Measurements from ENCODE around the gene DIP2C.
"Not testable (repeated sequence)": the region's sequence is repeated elsewhere in the genome, so short reads cannot be mapped to it uniquely, and the experiment has no call there.

Gene DIP2C

GRCh38 chr10:323651-324293, 365.7 kb downstream of the DIP2C start:
- no peak for DNase-seq (ENCODE audit: low read depth)

DNA sequence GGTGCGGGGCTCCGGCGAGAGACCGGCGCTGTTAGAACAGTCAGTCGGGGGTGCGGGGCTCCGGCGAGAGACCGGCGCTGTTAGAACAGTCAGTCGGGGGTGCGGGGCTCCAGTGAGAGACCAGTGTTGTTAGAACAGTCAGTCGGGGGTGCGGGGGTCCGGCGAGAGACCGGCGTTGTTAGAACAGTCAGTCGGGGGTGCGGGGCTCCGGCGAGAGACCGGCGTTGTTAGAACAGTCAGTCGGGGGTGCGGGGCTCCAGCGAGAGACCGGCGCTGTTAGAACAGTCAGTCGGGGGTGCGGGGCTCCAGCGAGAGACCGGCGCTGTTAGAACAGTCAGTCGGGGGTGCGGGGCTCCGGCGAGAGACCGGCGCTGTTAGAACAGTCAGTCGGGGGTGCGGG, 366.4 kb downstream of the DIP2C start:
- DNase-seq (ENCODE audit: low read depth) = not testable (repeated sequence)

GRCh38 chr10:320771-321170, 368.7 kb downstream of the DIP2C start:
- no peak for DNase-seq (ENCODE audit: low read depth)

GRCh38 chr10:317926-318325, 371.5 kb downstream of the DIP2C start:
- DNase-seq (ENCODE audit: low read depth) = no peak

DNA sequence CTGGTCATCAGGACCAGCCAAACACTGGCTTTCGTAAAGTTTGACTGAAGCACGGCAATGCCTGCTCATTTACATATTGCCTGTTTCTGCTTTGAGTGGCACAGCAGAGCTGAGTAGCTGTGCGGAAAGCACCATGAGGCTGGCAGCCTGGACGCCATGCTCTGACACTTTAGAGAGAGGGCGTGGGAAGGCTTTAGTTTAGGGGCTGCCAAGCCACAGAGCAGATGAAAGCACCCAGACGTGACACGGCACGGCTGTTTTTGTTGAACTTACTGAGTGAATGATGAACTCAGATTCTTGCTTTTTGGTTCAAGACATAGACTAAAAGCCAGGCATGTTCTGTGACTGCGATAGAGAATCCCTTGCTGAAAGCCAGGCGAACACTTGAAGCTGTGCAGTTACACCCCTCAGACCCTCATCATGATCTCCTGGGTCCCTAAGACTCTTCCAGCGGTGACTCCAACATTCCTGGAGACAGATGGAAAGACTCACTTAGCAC, 372.1 kb downstream of the DIP2C start:
- DNase-seq (ENCODE audit: low read depth) = no peak

- DNase-seq (ENCODE audit: low read depth) = no peak
Observed at GRCh38 chr10:316390-316789, 373.1 kb downstream of the DIP2C start.

DNA sequence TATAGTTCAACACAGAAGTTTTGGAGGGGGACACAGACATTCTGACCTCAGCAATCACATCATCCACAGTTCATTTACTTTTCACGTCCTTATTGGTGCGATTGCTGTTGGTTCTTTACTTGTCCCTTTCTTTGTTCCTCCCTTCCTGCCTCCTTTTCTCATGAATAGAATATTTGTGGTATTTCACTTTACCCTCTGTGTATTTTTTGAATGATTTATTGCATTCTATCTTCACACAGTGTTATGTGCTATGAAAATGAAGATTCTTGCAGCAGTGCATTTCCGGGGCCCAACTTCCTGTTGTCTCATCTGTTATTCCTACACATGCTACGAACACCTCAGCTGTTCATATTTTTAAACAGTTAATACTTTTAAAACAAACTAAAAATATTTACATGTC, 374.6 kb downstream of the DIP2C start:
- DNase-seq (ENCODE audit: low read depth) = no peak

- DNase-seq (ENCODE audit: low read depth) = no peak
Observed at GRCh38 chr10:314381-314780, 375.1 kb downstream of the DIP2C start.

DNA sequence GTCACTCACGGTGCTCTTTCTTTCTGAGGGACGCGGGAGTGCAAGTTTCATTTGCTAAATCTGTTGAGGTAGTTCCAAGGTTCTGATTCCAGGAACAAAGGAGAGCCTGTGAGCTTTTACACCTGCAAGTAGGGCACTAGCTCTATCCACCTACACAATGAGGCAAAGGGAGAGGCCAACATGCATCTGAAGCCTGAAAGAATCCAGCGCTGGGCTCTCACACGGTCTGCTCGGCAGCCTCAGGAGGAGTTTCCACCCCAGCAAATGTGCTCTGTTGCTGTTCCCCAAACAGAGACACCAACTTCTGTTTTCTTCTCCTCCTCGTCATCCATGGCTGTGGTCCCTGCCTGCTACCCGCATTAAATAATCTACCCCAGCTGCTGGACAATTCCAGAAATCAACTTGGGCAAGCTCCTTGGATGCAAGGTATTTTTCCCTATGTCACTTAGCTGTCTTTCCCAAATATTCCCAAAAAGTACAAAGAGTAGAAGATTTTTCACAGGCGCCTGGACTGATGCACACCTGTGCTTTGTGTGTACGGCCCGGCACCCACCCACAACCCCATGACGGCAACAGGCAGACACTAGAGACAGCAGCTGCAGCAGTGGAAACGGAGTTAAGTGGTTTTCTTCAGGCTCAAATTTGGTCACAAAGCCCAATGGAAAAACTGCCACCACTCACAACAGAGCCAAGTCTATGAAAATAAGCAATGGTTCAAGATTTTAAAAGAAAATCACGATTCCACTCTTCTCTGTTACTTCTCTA, 377.4 kb downstream of the DIP2C start:
- no peak for DNase-seq (ENCODE audit: low read depth)

GRCh38 chr10:310976-311639, 378.4 kb downstream of the DIP2C start:
- DNase-seq (ENCODE audit: low read depth) = no peak

DNA sequence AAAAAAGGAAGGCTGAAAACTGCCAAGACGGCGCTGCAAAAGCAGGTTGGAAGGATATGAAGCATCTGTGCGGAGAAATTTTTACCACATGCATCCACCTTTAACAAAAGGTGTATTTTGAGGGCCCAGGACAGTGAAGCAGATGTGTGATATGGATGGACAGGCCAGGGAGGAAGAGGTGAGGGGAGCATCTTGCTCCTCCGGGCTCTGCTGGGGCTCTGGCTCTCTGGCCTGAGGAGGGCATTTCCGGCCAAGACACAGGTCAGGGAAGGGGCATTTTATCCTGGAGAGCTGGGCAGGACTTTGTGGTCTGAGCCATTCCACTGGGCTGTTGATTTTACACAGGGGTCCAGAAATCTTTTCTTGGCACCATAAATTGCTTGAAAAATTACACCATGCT, 379.1 kb downstream of the DIP2C start:
- no peak for DNase-seq (ENCODE audit: low read depth)

DNA sequence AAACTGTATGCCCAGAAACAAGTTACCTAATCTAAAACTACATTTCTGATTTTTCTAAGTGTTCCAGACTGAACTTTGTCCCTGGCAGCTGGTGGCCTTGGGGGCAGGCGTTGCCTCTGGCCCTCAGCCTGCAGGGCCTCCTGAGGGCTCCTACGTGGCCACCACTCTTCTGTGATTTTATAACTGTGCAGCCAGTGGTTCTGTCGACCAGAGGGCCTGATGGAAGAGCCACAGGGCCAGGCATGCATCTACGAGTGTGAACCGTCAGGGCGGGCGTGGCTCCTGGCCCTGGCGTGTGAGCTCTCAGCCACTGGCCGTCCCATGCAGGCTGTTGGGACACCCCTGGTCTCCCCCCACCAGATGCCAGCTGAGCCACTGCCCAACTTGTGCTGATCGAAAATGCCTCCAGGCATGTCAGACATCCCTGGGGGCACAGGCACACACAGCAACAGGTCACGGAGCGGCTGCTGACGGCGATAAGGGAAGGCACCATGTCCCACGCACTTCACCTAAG, 380.8 kb downstream of the DIP2C start:
- DNase-seq (ENCODE audit: low read depth) = no peak

DNA sequence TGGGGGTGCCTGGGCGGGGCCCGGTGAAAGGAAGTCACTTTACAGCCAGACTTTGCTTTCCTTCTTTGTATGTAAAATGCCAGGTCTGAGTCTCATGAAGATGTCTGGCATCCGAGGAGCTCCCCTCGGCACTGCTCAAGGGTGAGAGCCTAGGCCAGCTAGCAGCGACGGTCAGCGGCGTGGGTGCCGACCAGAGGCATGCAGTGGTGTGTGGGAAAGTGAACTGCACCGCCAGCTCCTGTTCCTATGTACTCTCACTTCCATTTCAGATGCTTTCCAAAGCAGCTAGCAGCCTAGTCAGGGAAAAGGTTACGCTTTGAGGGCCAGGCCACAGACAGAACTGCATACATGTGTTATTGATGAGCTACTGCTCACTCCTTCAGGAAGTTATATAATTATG, 381.4 kb downstream of the DIP2C start:
- no peak for DNase-seq (ENCODE audit: low read depth)

- no peak for DNase-seq (ENCODE audit: low read depth)
Observed at GRCh38 chr10:307659-308058, 381.8 kb downstream of the DIP2C start.

DNA sequence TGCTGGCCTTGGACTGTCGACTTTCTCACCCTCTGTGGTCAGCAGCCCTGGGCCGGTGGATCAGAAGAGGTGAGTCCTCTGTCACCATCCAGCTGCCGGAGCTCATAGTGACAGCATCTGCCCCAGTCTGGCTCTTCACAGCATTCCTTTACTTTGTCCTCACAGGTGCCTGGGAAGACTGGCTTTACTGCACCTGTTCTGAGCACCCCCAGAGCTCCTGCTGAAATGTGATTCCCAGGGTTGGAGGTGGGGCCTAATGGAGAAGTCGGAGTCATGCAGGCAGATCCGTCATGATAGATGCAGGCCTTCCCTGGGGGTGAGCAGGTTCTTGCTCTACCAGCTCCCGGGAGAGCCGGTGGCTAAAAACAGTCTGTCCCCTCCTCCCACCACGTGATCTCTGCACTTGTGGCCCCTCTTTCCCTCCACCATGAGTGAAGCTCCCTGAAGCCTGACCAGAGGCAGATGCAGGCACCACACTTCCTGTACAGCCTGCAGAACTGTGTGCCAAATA, 382.7 kb downstream of the DIP2C start:
- no peak for DNase-seq (ENCODE audit: low read depth)

DNA sequence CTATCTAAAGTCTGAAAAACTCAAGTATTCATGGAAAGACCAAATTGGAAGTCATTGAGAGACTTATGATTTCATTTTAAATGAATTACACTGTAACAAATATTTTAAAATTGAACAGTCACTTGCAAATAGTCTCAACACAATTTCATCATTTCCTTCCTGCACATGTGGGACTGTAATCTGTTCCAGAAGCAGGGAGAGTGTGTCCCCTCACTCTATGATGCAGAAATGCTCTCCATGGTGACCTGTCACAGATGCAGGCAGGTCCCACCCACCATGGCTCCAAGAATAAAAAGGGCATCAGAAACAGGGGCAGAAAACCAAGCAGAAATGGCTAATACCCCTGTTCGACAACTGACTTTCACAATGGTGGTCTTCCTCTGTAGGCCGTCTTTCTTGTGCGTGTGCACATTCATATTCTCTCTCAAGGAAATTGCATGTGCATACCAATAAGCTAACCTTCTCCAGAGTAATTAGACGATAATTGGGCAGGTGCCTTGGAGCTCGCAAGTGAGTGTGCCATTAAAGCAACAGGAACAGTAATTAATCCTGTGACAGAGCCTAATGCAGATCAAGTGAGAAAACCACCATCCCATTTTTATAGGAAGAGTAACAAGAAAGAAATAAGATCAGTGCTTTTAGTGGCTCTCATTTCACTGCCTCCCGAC, 383.3 kb downstream of the DIP2C start:
- no peak for DNase-seq (ENCODE audit: low read depth)

- DNase-seq (ENCODE audit: low read depth) = no peak
Observed at GRCh38 chr10:305034-305433, 384.4 kb downstream of the DIP2C start.

- DNase-seq (ENCODE audit: low read depth) = no peak
Observed at GRCh38 chr10:301536-301935, 387.9 kb downstream of the DIP2C start.

DNA sequence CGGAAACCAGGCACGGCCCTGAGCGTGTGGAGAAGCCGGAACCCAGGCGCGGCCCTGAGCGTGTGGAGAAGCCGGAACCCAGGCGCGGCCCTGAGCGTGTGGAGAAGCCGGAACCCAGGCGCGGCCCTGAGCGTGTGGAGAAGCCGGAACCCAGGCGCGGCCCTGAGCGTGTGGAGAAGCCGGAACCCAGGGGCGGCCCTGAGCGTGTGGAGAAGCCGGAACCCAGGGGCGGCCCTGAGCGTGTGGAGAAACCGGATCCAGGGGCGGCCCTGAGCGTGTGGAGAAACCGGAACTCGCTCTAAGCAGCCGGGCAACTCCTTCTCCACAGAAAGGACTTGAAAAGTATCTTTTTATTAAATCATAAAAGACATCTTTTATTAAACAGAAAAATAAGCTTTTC, 388.9 kb downstream of the DIP2C start:
- not testable (repeated sequence) for DNase-seq (ENCODE audit: low read depth)

GRCh38 chr10:299969-300368, 389.5 kb downstream of the DIP2C start:
- DNase-seq (ENCODE audit: low read depth) = no peak

GRCh38 chr10:299512-299911, 390.0 kb downstream of the DIP2C start:
- no peak for DNase-seq (ENCODE audit: low read depth)

- no peak for DNase-seq (ENCODE audit: low read depth)
Observed at GRCh38 chr10:298033-298432, 391.4 kb downstream of the DIP2C start.
